Smooth muscle cell (in vitro differentiated cells): ENCODE measurements around the gene CKLF. TPM values are rescaled to one million over a fixed set of nuclear protein-coding genes. Genes with fewer than 3 reads are reported as not detected.
A peak's percentile ranks its signal among the peaks of the same experiment; 100 is the strongest.

Experiments used
- DNase-seq: peaks from one replicate; lab custom pipeline; 2025; ENCODE audit not compliant: unreplicated experiment; lab: John Stamatoyannopoulos, UW
- H2AFZ ChIP-seq: fragments of 200-600 bp; sonication (generic); 2 replicates; pipeline ENCODE4 v1.6.0; 2016; ENCODE audit warnings: antibody characterized with exemption, low read depth, mild to moderate bottlenecking
- H3F3A ChIP-seq: fragments of 200-600 bp; sonication (generic); 2 replicates; pipeline ENCODE4 v1.6.0; 2017; ENCODE audit warnings: antibody characterized with exemption, low read depth
- H3K27ac ChIP-seq: fragments of 200-600 bp; sonication (generic); 2 replicates; pipeline ENCODE4 v1.5.1; 2016; ENCODE audit warnings: low read depth, mild to moderate bottlenecking
- H3K27me3 ChIP-seq: fragments of 200-600 bp; sonication (generic); 2 replicates; pipeline ENCODE4 v1.6.1; 2016; ENCODE audit warnings: low read depth, mild to moderate bottlenecking
- H3K36me3 ChIP-seq: fragments of 200-600 bp; sonication (generic); 2 replicates; pipeline ENCODE4 v1.5.1; 2016; ENCODE audit warnings: low read depth
- H3K4me1 ChIP-seq: fragments of 200-600 bp; sonication (generic); 2 replicates; pipeline ENCODE4 v1.5.1; 2016; ENCODE audit warnings: low read depth
- H3K4me2 ChIP-seq: fragments of 200-600 bp; sonication (generic); 2 replicates; pipeline ENCODE4 v1.6.0; 2016; ENCODE audit warnings: mild to moderate bottlenecking
- H3K4me3 ChIP-seq: fragments of 200-600 bp; sonication (generic); 2 replicates; pipeline ENCODE4 v1.5.1; 2016; ENCODE audit warnings: mild to moderate bottlenecking
- H3K79me2 ChIP-seq: fragments of 200-600 bp; sonication (generic); 2 replicates; pipeline ENCODE4 v1.6.0; 2016; ENCODE audit warnings: low read depth, mild to moderate bottlenecking
- H3K9ac ChIP-seq: fragments of 200-600 bp; sonication (generic); 2 replicates; pipeline ENCODE4 v1.6.0; 2016; ENCODE audit warnings: low read depth
- H3K9me3 ChIP-seq: fragments of 200-600 bp; sonication (generic); replicated peaks from 2 replicates; pipeline ENCODE4 v1.5.1; 2016; ENCODE audit warnings: low read depth
- H4K20me1 ChIP-seq: fragments of 200-600 bp; sonication (generic); 2 replicates; pipeline ENCODE4 v1.6.0; 2016; ENCODE audit warnings: low read depth
- WGBS: methylation state at CpG from one replicate; pipeline ENCODE4 v1.1.7; 2016; ENCODE audit warnings: low lambda C conversion rate; 5-methylcytosine and 5-hydroxymethylcytosine counted together
- polyA plus RNA-seq: library from polyadenylated mRNA; unstranded; fragments of >200 nt; fragmentation: Nextera tagmentation; extraction: Ambion mirVana; gene quantifications from 2 replicates; pipeline ENCODE4 v1.2.1, GENCODE V29; 2016
- total RNA-seq: library from RNA; depleted of rRNA; stranded (reverse); fragments of >200 nt; gene quantifications from 2 replicates; pipeline ENCODE4 v1.2.3, GENCODE V29; 2014
- TF ChIP-seq, protein P1 (sequence below): fragments of 200-600 bp; sonication (generic); IDR thresholded peaks from 2 replicates; pipeline ENCODE4 v1.5.1; 2017; ENCODE audit warnings: borderline replicate concordance, mild to moderate bottlenecking, antibody characterized with exemption; ENCODE audit not compliant: insufficient read depth, poor library complexity, severe bottlenecking

Gene CKLF
- total and polyA plus RNA-seq, 2 experiments from 2014 or later = 61.5 to 78.1 TPM

DNA sequence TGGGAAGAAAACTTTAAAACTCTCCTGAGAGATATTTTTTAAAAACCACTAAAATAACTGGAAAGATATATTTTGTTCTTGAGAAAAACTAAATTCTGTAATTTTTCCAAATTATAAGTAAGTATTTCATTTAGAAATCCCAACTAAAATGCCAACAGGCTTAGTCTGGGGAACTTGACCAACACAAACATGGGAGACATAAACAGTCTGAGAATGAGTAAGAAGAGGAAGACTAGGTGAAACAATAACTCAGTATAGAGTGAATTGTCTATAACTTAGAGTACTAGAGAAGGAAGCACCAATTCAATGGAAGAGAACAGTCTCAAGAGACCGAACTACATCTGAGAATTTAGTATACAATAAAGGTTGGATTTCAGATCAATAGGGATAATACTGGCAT lies 16.8 kb downstream of the CKLF start:
- H3K36me3 ChIP-seq = no peaks in the 10 kb centered on the region
- no peak overlapping the region for H3K9ac ChIP-seq
- WGBS = 96% methylated on average over 1 of the region's 1 CpG
- H2AFZ ChIP-seq = no peak overlapping the region
- no peaks in the 10 kb centered on the region for H3K9me3 ChIP-seq
- no peaks in the 10 kb centered on the region for H4K20me1 ChIP-seq
- H3K27me3 ChIP-seq = no peaks in the 10 kb centered on the region
- no peak for DNase-seq
- H3K79me2 ChIP-seq = no peaks in the 10 kb centered on the region
- TF ChIP-seq, protein P1, sequence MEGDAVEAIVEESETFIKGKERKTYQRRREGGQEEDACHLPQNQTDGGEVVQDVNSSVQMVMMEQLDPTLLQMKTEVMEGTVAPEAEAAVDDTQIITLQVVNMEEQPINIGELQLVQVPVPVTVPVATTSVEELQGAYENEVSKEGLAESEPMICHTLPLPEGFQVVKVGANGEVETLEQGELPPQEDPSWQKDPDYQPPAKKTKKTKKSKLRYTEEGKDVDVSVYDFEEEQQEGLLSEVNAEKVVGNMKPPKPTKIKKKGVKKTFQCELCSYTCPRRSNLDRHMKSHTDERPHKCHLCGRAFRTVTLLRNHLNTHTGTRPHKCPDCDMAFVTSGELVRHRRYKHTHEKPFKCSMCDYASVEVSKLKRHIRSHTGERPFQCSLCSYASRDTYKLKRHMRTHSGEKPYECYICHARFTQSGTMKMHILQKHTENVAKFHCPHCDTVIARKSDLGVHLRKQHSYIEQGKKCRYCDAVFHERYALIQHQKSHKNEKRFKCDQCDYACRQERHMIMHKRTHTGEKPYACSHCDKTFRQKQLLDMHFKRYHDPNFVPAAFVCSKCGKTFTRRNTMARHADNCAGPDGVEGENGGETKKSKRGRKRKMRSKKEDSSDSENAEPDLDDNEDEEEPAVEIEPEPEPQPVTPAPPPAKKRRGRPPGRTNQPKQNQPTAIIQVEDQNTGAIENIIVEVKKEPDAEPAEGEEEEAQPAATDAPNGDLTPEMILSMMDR = no peak
- peak overlapping the region; percentile 59 for H3K4me2 ChIP-seq
- no peak overlapping the region for H3K4me3 ChIP-seq
- H3K27ac ChIP-seq = peak overlapping the region; percentile 79
- peaks cover 15% of the 10 kb centered on the region for H3F3A ChIP-seq
- peaks cover 11% of the 10 kb centered on the region for H3K4me1 ChIP-seq

DNA sequence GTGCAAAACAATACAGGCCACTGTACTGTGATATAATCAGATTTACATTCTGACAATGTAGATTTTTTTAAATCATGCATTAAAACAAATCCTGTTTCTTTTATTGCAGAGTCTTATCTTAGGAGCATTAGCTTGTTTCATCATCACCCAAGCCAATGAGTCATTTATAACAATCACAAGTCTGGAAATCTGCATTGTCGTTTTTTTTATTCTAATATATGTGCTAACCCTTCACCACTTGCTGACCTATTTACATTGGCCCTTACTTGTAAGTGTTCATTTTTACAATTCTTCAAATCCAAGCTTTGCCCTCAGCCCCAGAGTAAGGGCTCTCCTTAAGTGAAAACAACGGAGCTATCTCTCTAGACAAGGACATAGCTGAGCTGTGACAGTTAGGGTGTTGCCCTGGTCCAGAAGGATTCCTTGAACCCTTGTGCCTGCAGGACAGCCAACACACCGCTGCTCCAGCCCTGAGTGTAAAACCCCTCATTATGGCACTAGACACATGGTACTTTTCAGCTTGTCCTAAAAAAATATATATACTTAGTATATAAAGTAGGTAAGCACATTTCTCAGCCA lies 17.5 kb downstream of the CKLF start:
- H3K9me3 ChIP-seq = no peaks in the 10 kb centered on the region
- no peaks in the 10 kb centered on the region for H4K20me1 ChIP-seq
- no peak overlapping the region for H3K9ac ChIP-seq
- H3K4me3 ChIP-seq = no peak overlapping the region
- peaks cover 11% of the 10 kb centered on the region for H3K4me1 ChIP-seq
- no peaks in the 10 kb centered on the region for H3K27me3 ChIP-seq
- DNase-seq = no peak
- peak overlapping the region; percentile 79 for H3K27ac ChIP-seq
- no peaks in the 10 kb centered on the region for H3K79me2 ChIP-seq
- no peak overlapping the region for H2AFZ ChIP-seq
- 15% methylated on average over 3 of the region's 3 CpGs for WGBS
- TF ChIP-seq, protein P1 = no peak
- H3K36me3 ChIP-seq = no peaks in the 10 kb centered on the region
- peaks cover 15% of the 10 kb centered on the region for H3F3A ChIP-seq
- H3K4me2 ChIP-seq = peak overlapping the region; percentile 59

DNA sequence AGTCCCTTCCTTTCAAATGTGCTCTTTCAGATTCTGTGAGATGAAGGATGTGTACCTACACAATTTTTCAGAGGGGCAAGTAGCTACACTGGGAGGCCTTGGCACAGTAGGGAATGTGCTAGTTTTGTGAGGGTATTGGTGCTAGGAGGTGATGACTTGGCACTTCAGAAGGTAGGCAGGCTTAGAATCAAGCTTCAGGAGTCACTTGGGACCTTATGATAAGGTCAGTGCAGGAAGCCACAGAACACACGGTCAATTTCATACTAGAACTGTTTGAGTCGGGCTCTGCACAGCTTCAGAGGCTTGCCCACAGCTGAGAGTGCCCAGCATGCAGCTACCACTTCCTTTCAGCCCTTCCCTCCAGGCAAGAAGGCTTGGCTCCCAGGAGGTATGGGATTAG lies 20.0 kb downstream of the CKLF start:
- H3K36me3 ChIP-seq = no peaks in the 10 kb centered on the region
- 82% methylated on average over 2 of the region's 2 CpGs for WGBS

More for the DNA sequence above, 20.0 kb downstream of the CKLF start:
- Histone ChIP-seq H3K27ac (no peak overlapping the region), H3K27me3 (peaks cover 12% of the 10 kb centered on the region), H3K9me3 (no peaks in the 10 kb centered on the region), H3K4me3 (no peak overlapping the region), H3F3A (peaks cover 15% of the 10 kb centered on the region), H3K4me2 (no peak overlapping the region), H3K79me2 (no peaks in the 10 kb centered on the region), H3K9ac (no peak overlapping the region), H2AFZ (no peak overlapping the region), H3K4me1 (peaks cover 11% of the 10 kb centered on the region), H4K20me1 (no peaks in the 10 kb centered on the region)
- TF ChIP-seq, protein P1 = no peak
- DNase-seq = no peak
